ENCODE measurements around the gene TCOF1. TPM values are rescaled to one million over a fixed set of nuclear protein-coding genes. Genes with fewer than 3 reads are reported as not detected.

TCOF1 gene
- total RNA-seq, 4 donors from 2014 or later = 32.1 to 54.2 (median 33.1) TPM

GRCh38 chr5:150389531-150390266, 32.2 kb downstream of the TCOF1 start:
- no peak for TF ChIP-seq POLR2AphosphoS5 (IDR thresholded peaks at IDR 0.05)
- no peak for TF ChIP-seq POLR2A (IDR thresholded peaks at IDR 0.05)
- TF ChIP-seq CTCF (IDR thresholded peaks at IDR 0.05) = no peak
- TF ChIP-seq EP300 (IDR thresholded peaks at IDR 0.05) = no peak
- Histone ChIP-seq H3K27ac (no peak overlapping the region), H3K9me3 (no peaks in the 10 kb centered on the region), H3K36me3 (peaks cover 98% of the 10 kb centered on the region), H3K4me3 (no peak overlapping the region), H3K27me3 (no peaks in the 10 kb centered on the region), H3K4me1 (no peaks in the 10 kb centered on the region)
- DNase-seq (ENCODE audit: low spot score in 2 of 2) = no peak
- WGBS = 77% methylated on average over 13 of the region's 13 CpGs

- 95% methylated on average over 7 of the region's 13 CpGs for WGBS
- H3K36me3 ChIP-seq = peaks cover 98% of the 10 kb centered on the region
These were observed 33.8 kb downstream of the TCOF1 start for GRCh38 chr5:150391064-150391834.

GRCh38 chr5:150391986-150392385, 34.5 kb downstream of the TCOF1 start:
- no peaks in the 10 kb centered on the region for H3K4me1 ChIP-seq
- TF ChIP-seq CTCF (IDR thresholded peaks at IDR 0.05) (no peak), POLR2AphosphoS5 (IDR thresholded peaks at IDR 0.05) (no peak), EP300 (IDR thresholded peaks at IDR 0.05) (no peak), POLR2A (IDR thresholded peaks at IDR 0.05) (no peak)
- WGBS = 94% methylated on average over 3 of the region's 3 CpGs
- no peak overlapping the region for H3K4me3 ChIP-seq
- H3K27me3 ChIP-seq = no peaks in the 10 kb centered on the region
- H3K36me3 ChIP-seq = peaks cover 98% of the 10 kb centered on the region
- H3K27ac ChIP-seq = no peak overlapping the region
- H3K9me3 ChIP-seq = no peaks in the 10 kb centered on the region
- no peak for DNase-seq (ENCODE audit: low spot score in 2 of 2)

More at GRCh38 chr5:150391064-150391834, 33.8 kb downstream of the TCOF1 start:
- no peak for DNase-seq (ENCODE audit: low spot score in 2 of 2)
- Histone ChIP-seq H3K9me3 (no peaks in the 10 kb centered on the region), H3K4me1 (no peaks in the 10 kb centered on the region), H3K27ac (no peak overlapping the region), H3K27me3 (no peaks in the 10 kb centered on the region), H3K4me3 (no peak overlapping the region)
- TF ChIP-seq CTCF (IDR thresholded peaks at IDR 0.05) = no peak
- no peak for TF ChIP-seq EP300 (IDR thresholded peaks at IDR 0.05)
- TF ChIP-seq POLR2AphosphoS5 (IDR thresholded peaks at IDR 0.05) = no peak
- TF ChIP-seq POLR2A (IDR thresholded peaks at IDR 0.05) = no peak

- Histone ChIP-seq H3K9me3 (no peaks in the 10 kb centered on the region), H3K4me1 (no peaks in the 10 kb centered on the region), H3K36me3 (peaks cover 97% of the 10 kb centered on the region), H3K4me3 (no peak overlapping the region), H3K27me3 (no peaks in the 10 kb centered on the region), H3K27ac (no peak overlapping the region)
- WGBS = 87% methylated on average over 2 of the region's 7 CpGs
- DNase-seq (ENCODE audit: low spot score in 2 of 2) = no peak
- no peak for TF ChIP-seq EP300 (IDR thresholded peaks at IDR 0.05)
- TF ChIP-seq CTCF (IDR thresholded peaks at IDR 0.05) = no peak
- TF ChIP-seq POLR2AphosphoS5 (IDR thresholded peaks at IDR 0.05) = no peak
- no peak for TF ChIP-seq POLR2A (IDR thresholded peaks at IDR 0.05)
These were observed 35.2 kb downstream of the TCOF1 start for GRCh38 chr5:150392680-150393079.

GRCh38 chr5:150393096-150393645, 35.7 kb downstream of the TCOF1 start:
- Histone ChIP-seq H3K27ac (no peak overlapping the region), H3K4me1 (no peaks in the 10 kb centered on the region), H3K27me3 (no peaks in the 10 kb centered on the region), H3K9me3 (no peaks in the 10 kb centered on the region), H3K36me3 (peaks cover 97% of the 10 kb centered on the region), H3K4me3 (no peak overlapping the region)
- DNase-seq (ENCODE audit: low spot score in 2 of 2) = no peak
- WGBS = 75% methylated on average over 3 of the region's 3 CpGs
- TF ChIP-seq POLR2A (IDR thresholded peaks at IDR 0.05) (no peak), EP300 (IDR thresholded peaks at IDR 0.05) (no peak), POLR2AphosphoS5 (IDR thresholded peaks at IDR 0.05) (no peak), CTCF (IDR thresholded peaks at IDR 0.05) (no peak)
